ENCODE data around the gene SUMO3.
"Not testable (repeated sequence)": the region's sequence is repeated elsewhere in the genome, so short reads cannot be mapped to it uniquely, and the experiment has no call there.

Gene SUMO3

DNA sequence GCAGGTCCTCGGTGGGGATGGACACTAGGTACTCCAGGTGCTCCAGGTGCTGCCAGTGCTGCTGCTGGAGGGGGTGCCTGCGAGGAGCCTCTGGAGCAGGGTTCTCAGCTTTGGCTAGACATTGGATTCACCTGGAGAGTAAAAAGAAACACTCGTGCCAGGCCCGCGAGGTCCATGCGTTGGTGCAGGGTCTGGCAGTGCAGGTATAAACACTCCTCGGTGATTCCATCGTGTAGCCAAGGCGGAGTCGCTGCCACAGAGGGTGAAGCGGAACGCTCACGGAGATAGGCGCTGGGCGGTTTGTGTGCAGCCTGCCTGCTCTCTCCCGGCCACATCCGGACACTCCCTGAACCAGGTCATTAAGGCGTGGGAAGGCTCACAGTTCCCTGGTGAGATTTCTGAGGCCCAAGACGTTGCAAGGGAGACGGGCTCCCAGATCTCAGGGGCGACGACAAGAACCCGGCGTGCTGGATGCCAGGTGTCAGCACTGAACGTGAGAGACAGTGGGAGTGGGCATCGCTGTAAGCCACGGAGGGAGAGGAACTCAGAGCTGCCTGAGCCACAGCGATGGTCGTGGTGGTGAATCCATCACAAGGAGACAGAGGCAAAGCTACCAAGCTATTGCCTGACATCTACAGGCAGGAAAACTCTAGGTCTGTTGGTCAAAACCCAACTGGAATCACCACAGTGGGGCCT lies 17.2 kb upstream of the SUMO3 start:
- Histone ChIP-seq H3K4me3 (replicated peaks; ENCODE audit: insufficient read depth, low read length) (no peak overlapping the region), H3K27me3 (ENCODE audit: insufficient read depth, poor library complexity, severe bottlenecking) (no peaks in the 10 kb centered on the region), H3K27ac (replicated peaks) (no peak overlapping the region)
- DNase-seq (ENCODE audit: low read depth in 1 of 2, low spot score in 1 of 2): no peak
- TF ChIP-seq, protein P1, sequence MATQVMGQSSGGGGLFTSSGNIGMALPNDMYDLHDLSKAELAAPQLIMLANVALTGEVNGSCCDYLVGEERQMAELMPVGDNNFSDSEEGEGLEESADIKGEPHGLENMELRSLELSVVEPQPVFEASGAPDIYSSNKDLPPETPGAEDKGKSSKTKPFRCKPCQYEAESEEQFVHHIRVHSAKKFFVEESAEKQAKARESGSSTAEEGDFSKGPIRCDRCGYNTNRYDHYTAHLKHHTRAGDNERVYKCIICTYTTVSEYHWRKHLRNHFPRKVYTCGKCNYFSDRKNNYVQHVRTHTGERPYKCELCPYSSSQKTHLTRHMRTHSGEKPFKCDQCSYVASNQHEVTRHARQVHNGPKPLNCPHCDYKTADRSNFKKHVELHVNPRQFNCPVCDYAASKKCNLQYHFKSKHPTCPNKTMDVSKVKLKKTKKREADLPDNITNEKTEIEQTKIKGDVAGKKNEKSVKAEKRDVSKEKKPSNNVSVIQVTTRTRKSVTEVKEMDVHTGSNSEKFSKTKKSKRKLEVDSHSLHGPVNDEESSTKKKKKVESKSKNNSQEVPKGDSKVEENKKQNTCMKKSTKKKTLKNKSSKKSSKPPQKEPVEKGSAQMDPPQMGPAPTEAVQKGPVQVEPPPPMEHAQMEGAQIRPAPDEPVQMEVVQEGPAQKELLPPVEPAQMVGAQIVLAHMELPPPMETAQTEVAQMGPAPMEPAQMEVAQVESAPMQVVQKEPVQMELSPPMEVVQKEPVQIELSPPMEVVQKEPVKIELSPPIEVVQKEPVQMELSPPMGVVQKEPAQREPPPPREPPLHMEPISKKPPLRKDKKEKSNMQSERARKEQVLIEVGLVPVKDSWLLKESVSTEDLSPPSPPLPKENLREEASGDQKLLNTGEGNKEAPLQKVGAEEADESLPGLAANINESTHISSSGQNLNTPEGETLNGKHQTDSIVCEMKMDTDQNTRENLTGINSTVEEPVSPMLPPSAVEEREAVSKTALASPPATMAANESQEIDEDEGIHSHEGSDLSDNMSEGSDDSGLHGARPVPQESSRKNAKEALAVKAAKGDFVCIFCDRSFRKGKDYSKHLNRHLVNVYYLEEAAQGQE (IDR thresholded peaks at IDR 0.05; ENCODE audit: insufficient replicate concordance, low read depth): no peak
- TF ChIP-seq GABPA (IDR thresholded peaks at IDR 0.05; ENCODE audit: low read depth) (no peak), POLR2AphosphoS5 (IDR thresholded peaks at IDR 0.05; ENCODE audit: low read depth) (no peak), SPI1 (IDR thresholded peaks at IDR 0.05; ENCODE audit: borderline replicate concordance, low read depth) (no peak)
- TF ChIP-seq, protein P2, sequence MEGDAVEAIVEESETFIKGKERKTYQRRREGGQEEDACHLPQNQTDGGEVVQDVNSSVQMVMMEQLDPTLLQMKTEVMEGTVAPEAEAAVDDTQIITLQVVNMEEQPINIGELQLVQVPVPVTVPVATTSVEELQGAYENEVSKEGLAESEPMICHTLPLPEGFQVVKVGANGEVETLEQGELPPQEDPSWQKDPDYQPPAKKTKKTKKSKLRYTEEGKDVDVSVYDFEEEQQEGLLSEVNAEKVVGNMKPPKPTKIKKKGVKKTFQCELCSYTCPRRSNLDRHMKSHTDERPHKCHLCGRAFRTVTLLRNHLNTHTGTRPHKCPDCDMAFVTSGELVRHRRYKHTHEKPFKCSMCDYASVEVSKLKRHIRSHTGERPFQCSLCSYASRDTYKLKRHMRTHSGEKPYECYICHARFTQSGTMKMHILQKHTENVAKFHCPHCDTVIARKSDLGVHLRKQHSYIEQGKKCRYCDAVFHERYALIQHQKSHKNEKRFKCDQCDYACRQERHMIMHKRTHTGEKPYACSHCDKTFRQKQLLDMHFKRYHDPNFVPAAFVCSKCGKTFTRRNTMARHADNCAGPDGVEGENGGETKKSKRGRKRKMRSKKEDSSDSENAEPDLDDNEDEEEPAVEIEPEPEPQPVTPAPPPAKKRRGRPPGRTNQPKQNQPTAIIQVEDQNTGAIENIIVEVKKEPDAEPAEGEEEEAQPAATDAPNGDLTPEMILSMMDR (IDR thresholded peaks at IDR 0.05; ENCODE audit: insufficient read depth, low read length): no peak

DNA sequence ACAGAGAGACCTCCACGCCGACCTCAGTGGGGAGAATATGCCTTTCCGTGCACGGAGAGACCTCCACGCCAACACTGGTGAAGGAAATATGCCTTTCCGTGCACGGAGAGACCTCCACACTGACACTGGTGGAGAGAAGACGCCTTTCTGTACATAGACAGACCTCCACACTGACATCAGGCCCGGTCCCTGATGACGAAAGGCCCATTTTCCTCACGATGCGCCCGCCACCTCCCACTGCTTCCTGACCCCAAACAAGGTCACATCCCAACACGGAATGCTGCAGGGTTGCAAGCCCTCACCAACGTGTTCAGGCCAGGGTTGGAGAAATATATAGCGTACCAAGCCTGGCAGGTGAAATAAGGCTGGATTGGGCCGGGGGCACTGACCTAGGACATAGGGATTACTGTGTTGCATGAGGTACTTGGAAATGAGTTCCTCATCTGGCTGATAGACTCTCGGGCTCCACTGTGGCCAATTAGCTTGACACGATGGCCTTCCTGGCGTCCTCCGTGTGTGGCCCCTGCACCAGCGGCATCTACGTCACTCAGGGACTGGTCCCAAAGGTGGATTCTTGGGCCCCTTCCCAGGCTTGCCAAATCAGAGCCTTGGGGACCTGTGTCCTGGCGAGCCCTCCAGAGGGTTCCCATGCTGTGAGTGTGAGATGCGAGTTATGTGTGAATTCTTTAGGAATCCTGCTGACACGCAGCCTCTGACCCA lies 16.5 kb upstream of the SUMO3 start:
- TF ChIP-seq, protein P1 (IDR thresholded peaks at IDR 0.05; ENCODE audit: insufficient replicate concordance, low read depth): no peak
- TF ChIP-seq GABPA (IDR thresholded peaks at IDR 0.05; ENCODE audit: low read depth) (no peak), SPI1 (IDR thresholded peaks at IDR 0.05; ENCODE audit: borderline replicate concordance, low read depth) (no peak), POLR2AphosphoS5 (IDR thresholded peaks at IDR 0.05; ENCODE audit: low read depth) (no peak)
- TF ChIP-seq, protein P2 (IDR thresholded peaks at IDR 0.05; ENCODE audit: insufficient read depth, low read length): no peak
- Histone ChIP-seq H3K27me3 (ENCODE audit: insufficient read depth, poor library complexity, severe bottlenecking) (no peaks in the 10 kb centered on the region), H3K4me3 (replicated peaks; ENCODE audit: insufficient read depth, low read length) (no peak overlapping the region), H3K27ac (replicated peaks) (no peak overlapping the region)
- DNase-seq (ENCODE audit: low read depth in 1 of 2, low spot score in 1 of 2): no peak

DNA sequence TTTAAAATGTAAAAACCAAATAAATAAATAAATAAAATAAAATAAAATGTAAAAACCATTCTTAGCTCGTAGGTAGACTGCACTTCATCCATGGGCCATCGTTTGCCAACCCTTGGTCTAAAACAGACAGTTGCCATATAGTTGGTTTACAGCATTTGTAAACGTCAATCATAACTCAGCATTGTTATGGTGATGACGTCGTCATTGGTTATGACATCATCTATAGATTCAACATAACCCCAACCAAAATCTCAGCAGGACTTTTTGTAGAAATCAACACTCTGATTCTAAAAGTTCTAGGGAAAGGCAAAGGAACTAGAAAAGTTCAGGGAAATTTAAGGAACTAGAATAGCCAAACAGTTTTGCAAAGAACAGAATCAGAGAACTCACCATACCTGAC lies 15.8 kb upstream of the SUMO3 start:
- Histone ChIP-seq H3K27ac (replicated peaks) (no peak overlapping the region), H3K27me3 (ENCODE audit: insufficient read depth, poor library complexity, severe bottlenecking) (no peaks in the 10 kb centered on the region), H3K4me3 (replicated peaks; ENCODE audit: insufficient read depth, low read length) (no peak overlapping the region)
- no peak for DNase-seq (ENCODE audit: low read depth in 1 of 2, low spot score in 1 of 2)
- TF ChIP-seq GABPA (IDR thresholded peaks at IDR 0.05; ENCODE audit: low read depth): no peak
- no peak for TF ChIP-seq SPI1 (IDR thresholded peaks at IDR 0.05; ENCODE audit: borderline replicate concordance, low read depth)
- no peak for TF ChIP-seq POLR2AphosphoS5 (IDR thresholded peaks at IDR 0.05; ENCODE audit: low read depth)
- TF ChIP-seq, protein P1 (IDR thresholded peaks at IDR 0.05; ENCODE audit: insufficient replicate concordance, low read depth): no peak
- TF ChIP-seq, protein P2 (IDR thresholded peaks at IDR 0.05; ENCODE audit: insufficient read depth, low read length): no peak

DNA sequence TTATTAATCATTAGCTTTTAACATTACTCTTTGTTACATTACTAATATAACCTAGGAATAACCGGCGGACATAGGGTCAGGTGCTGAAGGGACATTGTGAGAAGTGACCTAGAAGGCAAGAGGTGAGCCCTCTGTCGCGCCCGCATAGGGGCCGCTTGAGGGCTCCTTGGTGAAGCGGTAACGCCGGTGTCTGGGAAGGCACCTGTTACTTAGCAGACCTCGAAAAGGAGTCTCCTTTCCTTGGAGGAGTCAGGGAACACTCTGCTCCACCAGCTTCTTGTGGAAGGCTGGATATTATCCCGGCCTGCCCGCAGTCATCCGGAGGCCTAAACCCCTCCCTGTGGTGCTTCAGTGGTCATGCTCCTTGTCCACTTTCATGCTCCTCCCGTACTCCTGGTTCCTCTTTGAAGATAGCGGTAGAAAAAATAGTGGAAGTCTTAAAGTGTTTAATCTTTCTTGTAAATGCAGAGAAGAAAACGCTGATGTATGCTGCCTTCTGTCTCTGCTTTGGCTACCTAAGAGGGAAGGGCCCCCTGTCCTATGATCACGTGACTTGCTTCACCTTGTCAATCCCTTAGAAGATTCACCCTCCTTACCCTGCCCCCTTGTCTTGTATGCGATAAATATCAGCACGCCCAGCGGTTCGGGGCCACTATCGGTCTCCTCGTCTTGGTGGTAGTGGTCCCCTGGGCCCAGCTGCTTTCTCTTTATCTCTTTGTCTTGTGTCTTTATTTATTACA lies 14.8 kb upstream of the SUMO3 start:
- H3K27me3 ChIP-seq (ENCODE audit: insufficient read depth, poor library complexity, severe bottlenecking); H3K4me3 ChIP-seq (replicated peaks; ENCODE audit: insufficient read depth, low read length): not testable (repeated sequence)

More for the DNA sequence above, 14.8 kb upstream of the SUMO3 start:
- not testable (repeated sequence) for H3K27ac ChIP-seq (replicated peaks); DNase-seq (ENCODE audit: low read depth in 1 of 2, low spot score in 1 of 2)

Measured in HL-60 (cell line).